HS-27A (cell line): ENCODE measurements around the gene TMCC1.
"Not testable (repeated sequence)": the region's sequence is repeated elsewhere in the genome, so short reads cannot be mapped to it uniquely, and the experiment has no call there.

Experiments used
- DNase-seq: peaks from one replicate; pipeline ENCODE4 v3.0.0-alpha.2; 2012; ENCODE audit warnings: low read depth, missing footprints

Gene TMCC1

GRCh38 chr3:129773691-129774663, 119.5 kb downstream of the TMCC1 start:
- no peak for DNase-seq

- DNase-seq: no peak
Measured at GRCh38 chr3:129770604-129771003, 122.9 kb downstream of the TMCC1 start.

GRCh38 chr3:129769616-129770015, 123.9 kb downstream of the TMCC1 start:
- no peak for DNase-seq

GRCh38 chr3:129768728-129769127, 124.8 kb downstream of the TMCC1 start:
- no peak for DNase-seq

GRCh38 chr3:129766135-129766534, 127.4 kb downstream of the TMCC1 start:
- DNase-seq: no peak

GRCh38 chr3:129764090-129764489, 129.4 kb downstream of the TMCC1 start:
- DNase-seq: no peak

GRCh38 chr3:129758785-129759320, 134.7 kb downstream of the TMCC1 start:
- no peak for DNase-seq

GRCh38 chr3:129758306-129758705, 135.2 kb downstream of the TMCC1 start:
- no peak for DNase-seq

GRCh38 chr3:129756871-129757270, 136.6 kb downstream of the TMCC1 start:
- no peak for DNase-seq

GRCh38 chr3:129751105-129751504, 142.4 kb downstream of the TMCC1 start:
- DNase-seq: not testable (repeated sequence)

- DNase-seq: no peak
Measured at GRCh38 chr3:129749692-129750091, 143.8 kb downstream of the TMCC1 start.

GRCh38 chr3:129747992-129748391, 145.5 kb downstream of the TMCC1 start:
- DNase-seq: no peak

- no peak for DNase-seq
Measured at GRCh38 chr3:129747136-129747535, 146.4 kb downstream of the TMCC1 start.

GRCh38 chr3:129746629-129747028, 146.9 kb downstream of the TMCC1 start:
- no peak for DNase-seq

- no peak for DNase-seq
Measured at GRCh38 chr3:129745253-129745652, 148.3 kb downstream of the TMCC1 start.

GRCh38 chr3:129741794-129742193, 151.7 kb downstream of the TMCC1 start:
- no peak for DNase-seq

GRCh38 chr3:129740090-129740489, 153.4 kb downstream of the TMCC1 start:
- DNase-seq: no peak

- DNase-seq: no peak
Measured at GRCh38 chr3:129739634-129740033, 153.9 kb downstream of the TMCC1 start.

- no peak for DNase-seq
Measured at GRCh38 chr3:129738172-129738571, 155.3 kb downstream of the TMCC1 start.

- DNase-seq: no peak
Measured at GRCh38 chr3:129736070-129736469, 157.4 kb downstream of the TMCC1 start.

- no peak for DNase-seq
Measured at GRCh38 chr3:129735638-129736037, 157.9 kb downstream of the TMCC1 start.

- DNase-seq: no peak
Measured at GRCh38 chr3:129734449-129734848, 159.1 kb downstream of the TMCC1 start.

- no peak for DNase-seq
Measured at GRCh38 chr3:129732200-129732876, 161.2 kb downstream of the TMCC1 start.
